Esophagus muscularis mucosa (tissue), 4 donors: Measurements from ENCODE around the gene TWF2. TPM values are rescaled to one million over a fixed set of nuclear protein-coding genes. Genes with fewer than 3 reads are reported as not detected.

Source experiments
- DNase-seq: peaks from one replicate; pipeline ENCODE4 v3.0.0-alpha.2; 2017; ENCODE audit errors: extremely low spot score
- H3K27ac ChIP-seq, 4 donors: fragments of 200-600 bp; sonication (generic); replicated peaks in 1 of 4; 1 replicate in 3 of 4; 2 replicates in 1 of 4; pipeline ENCODE4 v1.5.1; 2016 to 2019; ENCODE audit warnings: mild to moderate bottlenecking in 1 of 4
- H3K27me3 ChIP-seq, 4 donors: fragments of 200-600 bp; sonication (generic); one replicate each; pipeline versions ENCODE4 v1.5.1 to v1.6.0; 2016 to 2019
- H3K36me3 ChIP-seq, 4 donors: fragments of 200-600 bp; sonication (generic); one replicate each; pipeline ENCODE4 v1.5.1; 2016 to 2019
- H3K4me1 ChIP-seq, 4 donors: fragments of 200-600 bp; sonication (generic); one replicate each; pipeline ENCODE4 v1.5.1; 2016 to 2019
- H3K4me3 ChIP-seq, 4 donors: fragments of 200-600 bp; sonication (generic); 1 replicate in 2 of 4; 2 replicates in 2 of 4; pipeline ENCODE4 v1.5.1; 2016 to 2019; ENCODE audit warnings: mild to moderate bottlenecking in 4 of 4, moderate library complexity in 1 of 4
- H3K9me3 ChIP-seq, 4 donors: fragments of 200-600 bp; sonication (generic); 1 replicate in 3 of 4; 2 replicates in 1 of 4; pipeline ENCODE4 v1.5.1; 2016 to 2019
- CTCF ChIP-seq, 3 experiments: fragments of 200-600 bp in 2 of 3; fragments of 450-650 bp in 1 of 3; sonication (generic) in 2 of 3; IDR thresholded peaks; one replicate each; pipeline ENCODE4 v1.5.1; 2017 to 2019; ENCODE audit warnings: antibody characterized with exemption in 3 of 3, mild to moderate bottlenecking in 2 of 3, moderate library complexity in 1 of 3
- EP300 ChIP-seq: sonication (generic); formaldehyde crosslinking; IDR thresholded peaks from one replicate; pipeline ENCODE4 v1.6.1; 2017; ENCODE audit warnings: antibody characterized with exemption
- POLR2A ChIP-seq: fragments of 450-650 bp; IDR thresholded peaks from one replicate; pipeline ENCODE4 v1.6.1; 2017; ENCODE audit warnings: antibody characterized with exemption, moderate library complexity, mild to moderate bottlenecking, low read depth
- POLR2AphosphoS5 ChIP-seq, 2 donors: sonication (generic); formaldehyde crosslinking; IDR thresholded peaks; one replicate each; pipeline ENCODE4 v1.6.1; 2017; ENCODE audit warnings: antibody characterized with exemption in 2 of 2
- WGBS: methylation state at CpG from one replicate; pipeline ENCODE4 v1.1.5; 2018; 5-methylcytosine and 5-hydroxymethylcytosine counted together
- intact Hi-C: fragments of 100-400 bp; cut with DNase I; formaldehyde crosslinking; loops from one replicate; pipeline ENCODE4 v1.15.1; 2023
- total RNA-seq, 4 donors: library from RNA; depleted of rRNA; stranded (reverse); fragments of >200 nt; gene quantifications; one replicate each; pipeline versions ENCODE4 v1.1.0 to v1.2.1, GENCODE V29; 2016

Gene TWF2
- total RNA-seq, 4 donors from 2014 or later, result 66.4 to 89.5 (median 79.9) TPM

GRCh38 chr3:52243791-52244628, 5.1 kb upstream of the TWF2 start:
- H3K4me1 ChIP-seq, result peaks cover 21 to 55% (median 53%) of the 10 kb centered on the region in 4 donors
- peaks cover 0 to 15% (median 10%) of the 10 kb centered on the region in 4 donors for H3K36me3 ChIP-seq
- intact Hi-C loops, result no loop called here
- H3K27me3 ChIP-seq, result no peaks in the 10 kb centered on the region
- peak overlapping the region in 3 of 4 donors; percentile 90 for H3K27ac ChIP-seq
- no peaks in the 10 kb centered on the region for H3K9me3 ChIP-seq
- no peak for DNase-seq
- WGBS, result 76% methylated on average over 5 of the region's 9 CpGs
- TF ChIP-seq EP300 (no peak), CTCF (IDR thresholded peaks at IDR 0.05) (no peak), POLR2AphosphoS5 (IDR thresholded peaks at IDR 0.05) (peak in 1 of 2 donors; percentile 7), POLR2A (no peak)
- no peak overlapping the region for H3K4me3 ChIP-seq

GRCh38 chr3:52242039-52242438, 3.1 kb upstream of the TWF2 start:
- Histone ChIP-seq H3K27ac (no peak overlapping the region), H3K4me1 (peaks cover 36 to 63% (median 59%) of the 10 kb centered on the region in 4 donors), H3K27me3 (no peaks in the 10 kb centered on the region), H3K9me3 (no peaks in the 10 kb centered on the region), H3K4me3 (no peak overlapping the region), H3K36me3 (no peaks in the 10 kb centered on the region)
- 87% methylated on average over 1 of the region's 1 CpG for WGBS
- DNase-seq, result no peak
- intact Hi-C loops, result no loop called here
- TF ChIP-seq POLR2AphosphoS5 (IDR thresholded peaks at IDR 0.05) (no peak), EP300 (no peak), POLR2A (no peak), CTCF (IDR thresholded peaks at IDR 0.05) (no peak)

- intact Hi-C loops, result no loop called here
- WGBS, result 89% methylated on average over 4 of the region's 4 CpGs
- Histone ChIP-seq H3K4me3 (no peak overlapping the region), H3K27ac (peak overlapping the region in 3 of 4 donors; percentile 89 to 93 (median 89)), H3K4me1 (peaks cover 44 to 63% (median 59%) of the 10 kb centered on the region in 4 donors), H3K9me3 (no peaks in the 10 kb centered on the region), H3K27me3 (no peaks in the 10 kb centered on the region), H3K36me3 (no peaks in the 10 kb centered on the region)
- TF ChIP-seq POLR2AphosphoS5 (IDR thresholded peaks at IDR 0.05) (no peak), POLR2A (no peak), EP300 (no peak), CTCF (IDR thresholded peaks at IDR 0.05) (no peak)
- no peak for DNase-seq
Observed at GRCh38 chr3:52240886-52241370, 2.0 kb upstream of the TWF2 start.

- WGBS, result 92% methylated on average over 1 of the region's 1 CpG
- Histone ChIP-seq H3K4me3 (peak overlapping the region in 2 of 4 donors; percentile 75 to 96), H3K27me3 (no peaks in the 10 kb centered on the region), H3K27ac (peak overlapping the region; percentile 89 to 94 (median 91)), H3K4me1 (peaks cover 48 to 66% (median 61%) of the 10 kb centered on the region in 4 donors), H3K9me3 (no peaks in the 10 kb centered on the region), H3K36me3 (no peaks in the 10 kb centered on the region)
- TF ChIP-seq POLR2A (no peak), POLR2AphosphoS5 (IDR thresholded peaks at IDR 0.05) (no peak), CTCF (IDR thresholded peaks at IDR 0.05) (no peak), EP300 (no peak)
- intact Hi-C loops, result no loop called here
- no peak for DNase-seq
Observed at GRCh38 chr3:52240059-52240885, 1.3 kb upstream of the TWF2 start.
